SU-DHL-6 (cell line): Measurements from ENCODE around the gene TRPM1.

Experiments used
- EZH2phosphoT487 ChIP-seq: fragments of 200-600 bp; sonication (generic), shearing (Covaris generic); conservative IDR thresholded peaks from 2 replicates; pipeline ENCODE4 v1.6.1; 2018; ENCODE audit warnings: mild to moderate bottlenecking, antibody characterized with exemption, low read length, moderate library complexity, mixed read lengths
- TF ChIP-seq, protein P1 (sequence below): fragments of 200-600 bp; sonication (generic); IDR thresholded peaks from one replicate; pipeline ENCODE4 v1.5.1; 2017; ENCODE audit warnings: antibody characterized with exemption, mild to moderate bottlenecking, low read length, moderate library complexity; ENCODE audit not compliant: insufficient read depth, poor library complexity, severe bottlenecking

DNA sequence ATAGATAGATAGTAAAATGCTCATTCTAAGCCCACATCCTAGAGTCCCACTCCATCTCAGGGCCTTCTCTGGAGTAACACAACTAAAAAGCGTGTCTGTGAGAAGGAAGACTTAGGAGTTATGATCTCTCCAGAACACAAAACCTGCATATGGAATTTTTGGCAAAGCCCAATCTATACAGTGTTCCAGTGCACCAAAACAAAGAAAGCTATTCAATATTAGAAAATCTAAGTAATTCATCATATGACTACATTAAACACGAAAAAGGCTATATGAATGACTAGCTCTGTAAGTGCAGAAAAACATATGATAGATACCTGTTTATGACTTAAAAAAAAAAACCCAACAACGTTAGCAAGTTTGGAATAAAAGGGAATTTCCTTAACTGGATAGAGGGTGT lies 137.8 kb downstream of the TRPM1 start:
- TF ChIP-seq, protein P1, sequence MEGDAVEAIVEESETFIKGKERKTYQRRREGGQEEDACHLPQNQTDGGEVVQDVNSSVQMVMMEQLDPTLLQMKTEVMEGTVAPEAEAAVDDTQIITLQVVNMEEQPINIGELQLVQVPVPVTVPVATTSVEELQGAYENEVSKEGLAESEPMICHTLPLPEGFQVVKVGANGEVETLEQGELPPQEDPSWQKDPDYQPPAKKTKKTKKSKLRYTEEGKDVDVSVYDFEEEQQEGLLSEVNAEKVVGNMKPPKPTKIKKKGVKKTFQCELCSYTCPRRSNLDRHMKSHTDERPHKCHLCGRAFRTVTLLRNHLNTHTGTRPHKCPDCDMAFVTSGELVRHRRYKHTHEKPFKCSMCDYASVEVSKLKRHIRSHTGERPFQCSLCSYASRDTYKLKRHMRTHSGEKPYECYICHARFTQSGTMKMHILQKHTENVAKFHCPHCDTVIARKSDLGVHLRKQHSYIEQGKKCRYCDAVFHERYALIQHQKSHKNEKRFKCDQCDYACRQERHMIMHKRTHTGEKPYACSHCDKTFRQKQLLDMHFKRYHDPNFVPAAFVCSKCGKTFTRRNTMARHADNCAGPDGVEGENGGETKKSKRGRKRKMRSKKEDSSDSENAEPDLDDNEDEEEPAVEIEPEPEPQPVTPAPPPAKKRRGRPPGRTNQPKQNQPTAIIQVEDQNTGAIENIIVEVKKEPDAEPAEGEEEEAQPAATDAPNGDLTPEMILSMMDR: no peak
- TF ChIP-seq EZH2phosphoT487: no peak
